SK-N-SH (cell line): ENCODE measurements around the gene FAM151A. TPM values are rescaled to one million over a fixed set of nuclear protein-coding genes. Genes with fewer than 3 reads are reported as not detected.
A peak's percentile ranks its signal among the peaks of the same experiment; 100 is the strongest.

ENCODE experiments used
- CTCF ChIA-PET: fragments of 300-600, 350-600 bp; formaldehyde crosslinking; extraction: SDS; loops from one replicate; lab custom pipeline; 2021; lab: Yijun Ruan, JAX
- POLR2A ChIA-PET: fragments of 350-600 bp; sonication (Branson Sonifier 250); formaldehyde crosslinking; extraction: SDS; loops from one replicate; lab custom pipeline; 2020; ENCODE audit warnings: antibody characterized with exemption, inconsistent platforms; lab: Yijun Ruan, JAX
- DNase-seq: peaks from one replicate; pipeline ENCODE4 v3.0.0; 2012
- H2AFZ ChIP-seq: fragments of 200-600 bp; sonication (generic); 2 replicates; pipeline ENCODE4 v1.8.1; 2016; ENCODE audit warnings: antibody characterized with exemption, mild to moderate bottlenecking, low read depth
- H3F3A ChIP-seq: fragments of 200-600 bp; sonication (generic); replicated peaks from 2 replicates; pipeline ENCODE3; 2016; ENCODE audit warnings: antibody characterized with exemption, mild to moderate bottlenecking; ENCODE audit not compliant: insufficient read depth
- H3K27ac ChIP-seq, 2 experiments: fragments of 200-500 bp in 1 of 2; fragments of 200-600 bp in 1 of 2; sonication (Bioruptor generic) in 1 of 2; sonication (generic), shearing (Covaris generic) in 1 of 2; 2 replicates each; pipeline versions ENCODE4 v1.5.1 to v1.6.1; 2014 to 2016; ENCODE audit warnings: low read depth in 2 of 2, inconsistent platforms in 1 of 2, low read length in 1 of 2, mild to moderate bottlenecking in 1 of 2, mixed read lengths in 1 of 2
- H3K27me3 ChIP-seq: fragments of 200-600 bp; sonication (generic), shearing (Covaris generic); 2 replicates; pipeline ENCODE4 v1.6.1; 2016; ENCODE audit warnings: mixed run types; ENCODE audit not compliant: insufficient read depth
- H3K36me3 ChIP-seq, 2 experiments: fragments of 200-500 bp in 1 of 2; fragments of 200-600 bp in 1 of 2; sonication (Bioruptor generic) in 1 of 2; sonication (generic) in 1 of 2; replicated peaks in 1 of 2; 2 replicates each; pipeline versions ENCODE3 to v1.5.1; 2014 to 2016; ENCODE audit warnings: low read length in 1 of 2, mild to moderate bottlenecking in 1 of 2; ENCODE audit not compliant: insufficient read depth in 2 of 2, control insufficient read depth in 1 of 2
- H3K4me1 ChIP-seq, 2 experiments: fragments of 200-500 bp in 1 of 2; fragments of 200-600 bp in 1 of 2; sonication (Bioruptor generic) in 1 of 2; sonication (generic), shearing (Covaris generic) in 1 of 2; 2 replicates each; pipeline versions ENCODE4 v1.5.1 to v1.6.1; 2014 to 2016; ENCODE audit warnings: low read depth in 1 of 2, low read length in 1 of 2, mixed run types in 1 of 2; ENCODE audit not compliant: insufficient read depth in 2 of 2, control insufficient read depth in 1 of 2
- H3K4me2 ChIP-seq: fragments of 200-600 bp; sonication (generic), shearing (Covaris generic); 2 replicates; pipeline ENCODE4 v1.6.1; 2017; ENCODE audit warnings: mixed run types
- H3K4me3 ChIP-seq, 2 experiments: fragments of 200-500 bp in 1 of 2; fragments of 200-600 bp in 1 of 2; sonication (Bioruptor generic) in 1 of 2; sonication (generic), shearing (Covaris generic) in 1 of 2; 2 replicates each; pipeline versions ENCODE4 v1.5.1 to v1.8.1; 2014 to 2016; ENCODE audit warnings: low read depth in 2 of 2, inconsistent platforms in 1 of 2, low read length in 1 of 2, mild to moderate bottlenecking in 1 of 2, mixed read lengths in 1 of 2, moderate library complexity in 1 of 2
- H3K79me2 ChIP-seq: fragments of 200-600 bp; sonication (generic); 2 replicates; pipeline ENCODE4 v1.8.1; 2017; ENCODE audit warnings: mild to moderate bottlenecking; ENCODE audit not compliant: insufficient read depth
- H3K9ac ChIP-seq: fragments of 200-600 bp; sonication (generic); 2 replicates; pipeline ENCODE4 v1.6.1; 2017; ENCODE audit warnings: mixed run types
- H3K9me2 ChIP-seq: fragments of 200-600 bp; sonication (generic); 2 replicates; pipeline ENCODE4 v1.6.1; 2017; ENCODE audit warnings: mixed run types
- H3K9me3 ChIP-seq: fragments of 200-600 bp; sonication (generic); 2 replicates; pipeline ENCODE4 v1.6.1; 2017; ENCODE audit warnings: mixed run types, mild to moderate bottlenecking, moderate library complexity
- H4K20me1 ChIP-seq: fragments of 200-600 bp; sonication (generic); 2 replicates; pipeline ENCODE4 v1.6.1; 2017; ENCODE audit warnings: mild to moderate bottlenecking, mixed run types; ENCODE audit not compliant: insufficient read depth
- ELF1 ChIP-seq: IDR thresholded peaks from 2 replicates; pipeline ENCODE4 v1.4.0; 2012
- FOSL2 ChIP-seq: IDR thresholded peaks from 2 replicates; pipeline ENCODE4 v1.4.0; 2012; ENCODE audit warnings: low read depth, mild to moderate bottlenecking, moderate library complexity, borderline replicate concordance
- FOXJ3 ChIP-seq: sonication (generic); formaldehyde crosslinking; IDR thresholded peaks from 2 replicates; pipeline ENCODE4 v1.5.1; 2020; ENCODE audit warnings: mild to moderate bottlenecking, missing genetic modification reagents
- FOXM1 ChIP-seq: IDR thresholded peaks from 2 replicates; pipeline ENCODE4 v1.4.0; 2012; ENCODE audit warnings: low read depth, mild to moderate bottlenecking
- IRF3 ChIP-seq: fragments of 150-350 bp; IDR thresholded peaks from 2 replicates; pipeline ENCODE4 v1.6.1; 2016; ENCODE audit warnings: mild to moderate bottlenecking, low read depth, low read length
- MEF2A ChIP-seq: IDR thresholded peaks from 2 replicates; pipeline ENCODE4 v1.4.0; 2012; ENCODE audit warnings: low read depth, borderline replicate concordance
- NFIC ChIP-seq: IDR thresholded peaks from 2 replicates; pipeline ENCODE4 v1.4.0; 2012; ENCODE audit warnings: borderline replicate concordance
- RAD21 ChIP-seq: IDR thresholded peaks from 2 replicates; pipeline ENCODE4 v1.6.1; 2012; ENCODE audit warnings: mild to moderate bottlenecking, low read length
- RCOR1 ChIP-seq: fragments of 150-350 bp; IDR thresholded peaks from 2 replicates; pipeline ENCODE4 v1.6.1; 2017; ENCODE audit warnings: antibody characterized with exemption, low read length
- RFX5 ChIP-seq: IDR thresholded peaks from 2 replicates; pipeline ENCODE4 v1.6.1; 2012; ENCODE audit warnings: mild to moderate bottlenecking, improper control_type of control experiment, low read length
- SIN3A ChIP-seq: IDR thresholded peaks from 2 replicates; pipeline ENCODE4 v1.6.1; 2012; ENCODE audit warnings: low read depth, mild to moderate bottlenecking, low read length, moderate library complexity, borderline replicate concordance
- SMC3 ChIP-seq: IDR thresholded peaks from 2 replicates; pipeline ENCODE4 v1.6.1; 2012; ENCODE audit warnings: low read depth, low read length, improper control_type of control experiment
- YY1 ChIP-seq: IDR thresholded peaks from 2 replicates; pipeline ENCODE4 v1.4.0; 2012; ENCODE audit warnings: low read depth, mild to moderate bottlenecking
- ZBTB33 ChIP-seq: IDR thresholded peaks from 2 replicates; pipeline ENCODE4 v1.4.0; 2012; ENCODE audit warnings: low read depth, borderline replicate concordance
- WGBS: methylation state at CpG from one replicate; pipeline ENCODE4 v1.1.6; 2017; ENCODE audit warnings: low lambda C conversion rate; 5-methylcytosine and 5-hydroxymethylcytosine counted together
- polyA plus RNA-seq, 3 experiments: library from polyadenylated mRNA; depleted of rRNA; stranded (reverse); fragments of >200 nt; gene quantifications; 2 replicates each; pipeline ENCODE4 v1.2.3, GENCODE V29; 2012
- TF ChIP-seq, protein P1 (sequence below): IDR thresholded peaks from 2 replicates; pipeline ENCODE4; 2012
- TF ChIP-seq, protein P2 (sequence below): fragments of 150-350 bp; IDR thresholded peaks from 2 replicates; pipeline ENCODE4 v1.6.1; 2017; ENCODE audit warnings: antibody characterized with exemption, low read length, low read depth, borderline replicate concordance
- TF ChIP-seq, protein P3 (sequence below): IDR thresholded peaks from 2 replicates; pipeline ENCODE4 v1.4.0; 2012; ENCODE audit warnings: low read depth, borderline replicate concordance

FAM151A gene
- polyA plus RNA-seq, 1 of the 3 experiments (the other 2 are of a cell fraction), result not detected

DNA sequence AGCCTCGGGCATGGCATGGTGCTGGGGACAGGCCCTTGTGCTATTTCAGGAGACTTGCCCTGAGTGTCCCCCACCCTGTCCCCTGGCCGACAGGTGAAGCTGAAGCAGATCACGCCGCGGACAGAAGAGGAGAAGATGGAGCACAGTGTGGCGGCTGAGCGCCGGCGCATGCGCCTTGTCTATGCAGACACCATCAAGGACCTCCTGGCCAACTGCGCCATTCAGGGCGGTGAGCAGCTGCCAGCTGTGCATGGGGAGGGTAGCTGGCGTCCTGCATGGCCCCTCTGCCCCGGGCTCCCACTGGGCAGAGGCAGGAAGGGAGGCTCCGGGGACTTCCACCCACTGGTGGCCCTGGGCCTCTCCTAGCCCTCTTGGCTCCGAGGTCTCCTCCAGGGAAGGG, 28.9 kb downstream of the FAM151A start:
- no peak overlapping the region for H3K4me3 ChIP-seq
- no peak overlapping the region for H2AFZ ChIP-seq
- WGBS, result 100% methylated on average over 1 of the region's 16 CpGs
- ChIA-PET POLR2A (no interaction called here), CTCF (interaction anchor here (1.4 kb wide), 1 partner anchor 47 kb away, joined by 5 read pairs; the partner anchor contains the start of gene ACOT11)
- TF ChIP-seq FOSL2 (no peak), FOXM1 (no peak), ZBTB33 (no peak), YY1 (no peak), RAD21 (no peak), RCOR1 (no peak)
- TF ChIP-seq, protein P1, sequence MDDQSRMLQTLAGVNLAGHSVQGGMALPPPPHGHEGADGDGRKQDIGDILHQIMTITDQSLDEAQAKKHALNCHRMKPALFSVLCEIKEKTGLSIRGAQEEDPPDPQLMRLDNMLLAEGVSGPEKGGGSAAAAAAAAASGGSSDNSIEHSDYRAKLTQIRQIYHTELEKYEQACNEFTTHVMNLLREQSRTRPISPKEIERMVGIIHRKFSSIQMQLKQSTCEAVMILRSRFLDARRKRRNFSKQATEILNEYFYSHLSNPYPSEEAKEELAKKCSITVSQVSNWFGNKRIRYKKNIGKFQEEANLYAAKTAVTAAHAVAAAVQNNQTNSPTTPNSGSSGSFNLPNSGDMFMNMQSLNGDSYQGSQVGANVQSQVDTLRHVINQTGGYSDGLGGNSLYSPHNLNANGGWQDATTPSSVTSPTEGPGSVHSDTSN, result no peak
- TF ChIP-seq, protein P2, sequence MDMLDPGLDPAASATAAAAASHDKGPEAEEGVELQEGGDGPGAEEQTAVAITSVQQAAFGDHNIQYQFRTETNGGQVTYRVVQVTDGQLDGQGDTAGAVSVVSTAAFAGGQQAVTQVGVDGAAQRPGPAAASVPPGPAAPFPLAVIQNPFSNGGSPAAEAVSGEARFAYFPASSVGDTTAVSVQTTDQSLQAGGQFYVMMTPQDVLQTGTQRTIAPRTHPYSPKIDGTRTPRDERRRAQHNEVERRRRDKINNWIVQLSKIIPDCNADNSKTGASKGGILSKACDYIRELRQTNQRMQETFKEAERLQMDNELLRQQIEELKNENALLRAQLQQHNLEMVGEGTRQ, result no peak
- no peak overlapping the region for H3K9ac ChIP-seq
- H3K9me3 ChIP-seq, result no peaks in the 10 kb centered on the region
- peak; percentile 20 for DNase-seq
- H3K4me1 ChIP-seq, result no peaks in the 10 kb centered on the region
- no peaks in the 10 kb centered on the region for H3K9me2 ChIP-seq
- no peaks in the 10 kb centered on the region for H3F3A ChIP-seq
- no peaks in the 10 kb centered on the region for H4K20me1 ChIP-seq
- no peak overlapping the region for H3K4me2 ChIP-seq
- no peaks in the 10 kb centered on the region for H3K79me2 ChIP-seq
- H3K27me3 ChIP-seq, result no peaks in the 10 kb centered on the region
- H3K27ac ChIP-seq, result no peak overlapping the region
- peaks cover 0 to 11% of the 10 kb centered on the region in 2 experiments for H3K36me3 ChIP-seq

DNA sequence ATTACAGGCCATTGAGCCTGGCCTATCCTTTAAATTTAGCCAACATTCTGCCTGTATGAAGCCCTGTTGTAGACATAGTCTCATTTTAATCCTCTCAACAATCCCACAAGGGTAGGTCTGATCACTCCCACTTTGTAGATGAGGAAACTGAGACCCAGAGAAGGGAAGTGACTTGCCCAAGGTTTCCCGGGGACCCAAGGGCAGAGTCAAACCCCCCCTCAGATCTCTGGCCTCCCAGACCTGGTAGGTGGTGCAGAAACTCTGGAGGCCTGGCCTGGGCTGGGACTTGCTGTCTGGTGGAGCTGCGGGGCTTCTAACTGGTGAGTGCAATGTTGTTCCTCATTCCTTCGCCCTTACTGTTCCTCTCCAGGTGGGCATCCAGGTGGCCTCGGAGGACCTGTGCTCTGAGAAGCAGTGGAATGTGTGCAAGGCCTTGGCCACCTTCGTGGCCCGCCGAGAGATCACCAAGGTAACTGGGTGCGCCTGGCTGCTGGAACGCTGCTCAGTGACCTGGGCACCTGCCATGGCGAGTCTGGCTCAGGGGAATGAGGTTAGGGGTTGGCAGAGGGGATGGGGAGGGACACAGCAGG, 29.7 kb downstream of the FAM151A start:
- no peak overlapping the region for H3K4me2 ChIP-seq
- no peak overlapping the region for H3K4me3 ChIP-seq
- no peaks in the 10 kb centered on the region for H4K20me1 ChIP-seq
- no peak for DNase-seq
- ChIA-PET CTCF (no interaction called here), POLR2A (no interaction called here)
- no peak overlapping the region for H2AFZ ChIP-seq
- TF ChIP-seq RAD21 (no peak), MEF2A (no peak), SIN3A (no peak), NFIC (no peak), ELF1 (no peak), FOXJ3 (CRISPR knock-in tag) (no peak), SMC3 (no peak), IRF3 (no peak), RFX5 (no peak)
- TF ChIP-seq, protein P3, sequence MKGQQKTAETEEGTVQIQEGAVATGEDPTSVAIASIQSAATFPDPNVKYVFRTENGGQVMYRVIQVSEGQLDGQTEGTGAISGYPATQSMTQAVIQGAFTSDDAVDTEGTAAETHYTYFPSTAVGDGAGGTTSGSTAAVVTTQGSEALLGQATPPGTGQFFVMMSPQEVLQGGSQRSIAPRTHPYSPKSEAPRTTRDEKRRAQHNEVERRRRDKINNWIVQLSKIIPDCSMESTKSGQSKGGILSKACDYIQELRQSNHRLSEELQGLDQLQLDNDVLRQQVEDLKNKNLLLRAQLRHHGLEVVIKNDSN, result no peak
- no peaks in the 10 kb centered on the region for H3K9me2 ChIP-seq
- H3K27ac ChIP-seq, result no peak overlapping the region
- no peaks in the 10 kb centered on the region for H3F3A ChIP-seq
- no peaks in the 10 kb centered on the region for H3K9me3 ChIP-seq
- H3K9ac ChIP-seq, result no peak overlapping the region
- H3K27me3 ChIP-seq, result no peaks in the 10 kb centered on the region
- H3K4me1 ChIP-seq, result no peaks in the 10 kb centered on the region
- WGBS, result 58% methylated on average over 4 of the region's 10 CpGs
- H3K79me2 ChIP-seq, result no peaks in the 10 kb centered on the region
- H3K36me3 ChIP-seq, result peaks cover 0 to 8% of the 10 kb centered on the region in 2 experiments
